ENCODE measurements around the gene NDUFAF2. TPM values are rescaled to one million over a fixed set of nuclear protein-coding genes. Genes with fewer than 3 reads are reported as not detected.

The NDUFAF2 gene
- total RNA-seq, 2 donors from 2014 or later: 16.6 to 17.9 TPM

GRCh38 chr5:61198606-61199005 is 253.6 kb downstream of the NDUFAF2 start:
- Histone ChIP-seq H3K9me3 (no peaks in the 10 kb centered on the region), H3K27me3 (replicated peaks; ENCODE audit: insufficient read depth) (no peaks in the 10 kb centered on the region), H3K4me3 (no peak overlapping the region), H3K36me3 (no peaks in the 10 kb centered on the region), H3K27ac (no peak overlapping the region), H3K4me1 (replicated peaks) (no peaks in the 10 kb centered on the region)
- DNase-seq (ENCODE audit: low spot score): no peak
- WGBS: 94% methylated on average over 2 of the region's 2 CpGs
- intact Hi-C loops (cut with DNase I): no loop called here
- TF ChIP-seq CTCF (IDR thresholded peaks at IDR 0.05) (no peak), POLR2AphosphoS5 (IDR thresholded peaks at IDR 0.05) (no peak), POLR2A (IDR thresholded peaks at IDR 0.05) (no peak)

- no peaks in the 10 kb centered on the region for H3K36me3 ChIP-seq
- no peaks in the 10 kb centered on the region for H3K4me1 ChIP-seq (replicated peaks)
- no peak for DNase-seq (ENCODE audit: low spot score)
- WGBS: 98% methylated on average over 5 of the region's 8 CpGs
- intact Hi-C loops (cut with DNase I): no loop called here
- no peaks in the 10 kb centered on the region for H3K27me3 ChIP-seq (replicated peaks; ENCODE audit: insufficient read depth)
- H3K4me3 ChIP-seq: no peak overlapping the region
- H3K27ac ChIP-seq: no peak overlapping the region
- TF ChIP-seq CTCF (IDR thresholded peaks at IDR 0.05) (no peak), POLR2A (IDR thresholded peaks at IDR 0.05) (no peak), POLR2AphosphoS5 (IDR thresholded peaks at IDR 0.05) (no peak)
- no peaks in the 10 kb centered on the region for H3K9me3 ChIP-seq
Measured at GRCh38 chr5:61200582-61201155, 255.7 kb downstream of the NDUFAF2 start.

DNA sequence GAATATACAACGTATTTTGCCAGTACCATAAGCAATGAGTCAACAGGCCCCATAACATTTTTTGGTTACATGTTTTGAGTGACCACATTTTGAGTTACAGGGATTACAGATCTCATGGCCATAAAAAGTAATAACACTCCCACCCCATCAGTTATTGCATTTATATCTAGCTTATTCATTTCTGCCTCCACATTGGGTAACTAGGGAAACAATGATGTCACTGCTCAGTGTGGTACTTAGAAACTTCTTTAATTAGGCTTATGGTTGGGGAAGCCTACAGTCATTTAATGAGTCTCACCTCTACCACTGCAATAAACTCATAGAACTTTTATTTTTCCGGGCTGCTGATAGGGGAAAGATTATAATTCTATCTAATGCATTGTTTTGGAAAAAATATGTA is 257.2 kb downstream of the NDUFAF2 start:
- intact Hi-C loops (cut with DNase I): no loop called here
- no peak for DNase-seq (ENCODE audit: low spot score)
- WGBS: 87% methylated on average over 2 of the region's 2 CpGs
- Histone ChIP-seq H3K36me3 (no peaks in the 10 kb centered on the region), H3K9me3 (no peaks in the 10 kb centered on the region), H3K4me3 (no peak overlapping the region), H3K27ac (no peak overlapping the region), H3K4me1 (replicated peaks) (no peaks in the 10 kb centered on the region), H3K27me3 (replicated peaks; ENCODE audit: insufficient read depth) (no peaks in the 10 kb centered on the region)
- TF ChIP-seq POLR2AphosphoS5 (IDR thresholded peaks at IDR 0.05) (no peak), CTCF (IDR thresholded peaks at IDR 0.05) (no peak), POLR2A (IDR thresholded peaks at IDR 0.05) (no peak)

Other genes with a start within 250 kb of the NDUFAF2 start
- gene DEPDC1B, start 245.0 kb upstream of the NDUFAF2 start, total RNA-seq: 1 to 10 TPM in 1 of 2 donors, under 1 TPM in 1; 0.32 to 1.8 TPM
- 10 to 100 TPM; 15.7 to 23.8 TPM for gene ELOVL7, start 100.9 kb upstream of the NDUFAF2 start, total RNA-seq
- 10 to 100 TPM; 12.3 to 12.5 TPM for gene ERCC8, start 135 bp upstream of the NDUFAF2 start, total RNA-seq
- gene SMIM15, start 217.3 kb downstream of the NDUFAF2 start, total RNA-seq: 10 to 100 TPM; 30.0 to 53.1 TPM

All from prostate gland (tissue), 2 donors.